ENCODE data around the gene BARHL2. TPM values are rescaled to one million over a fixed set of nuclear protein-coding genes. Genes with fewer than 3 reads are reported as not detected.

The BARHL2 gene
- polyA plus RNA-seq, 2 of the 4 experiments (the other 2 are of a cell fraction), result not detected

DNA sequence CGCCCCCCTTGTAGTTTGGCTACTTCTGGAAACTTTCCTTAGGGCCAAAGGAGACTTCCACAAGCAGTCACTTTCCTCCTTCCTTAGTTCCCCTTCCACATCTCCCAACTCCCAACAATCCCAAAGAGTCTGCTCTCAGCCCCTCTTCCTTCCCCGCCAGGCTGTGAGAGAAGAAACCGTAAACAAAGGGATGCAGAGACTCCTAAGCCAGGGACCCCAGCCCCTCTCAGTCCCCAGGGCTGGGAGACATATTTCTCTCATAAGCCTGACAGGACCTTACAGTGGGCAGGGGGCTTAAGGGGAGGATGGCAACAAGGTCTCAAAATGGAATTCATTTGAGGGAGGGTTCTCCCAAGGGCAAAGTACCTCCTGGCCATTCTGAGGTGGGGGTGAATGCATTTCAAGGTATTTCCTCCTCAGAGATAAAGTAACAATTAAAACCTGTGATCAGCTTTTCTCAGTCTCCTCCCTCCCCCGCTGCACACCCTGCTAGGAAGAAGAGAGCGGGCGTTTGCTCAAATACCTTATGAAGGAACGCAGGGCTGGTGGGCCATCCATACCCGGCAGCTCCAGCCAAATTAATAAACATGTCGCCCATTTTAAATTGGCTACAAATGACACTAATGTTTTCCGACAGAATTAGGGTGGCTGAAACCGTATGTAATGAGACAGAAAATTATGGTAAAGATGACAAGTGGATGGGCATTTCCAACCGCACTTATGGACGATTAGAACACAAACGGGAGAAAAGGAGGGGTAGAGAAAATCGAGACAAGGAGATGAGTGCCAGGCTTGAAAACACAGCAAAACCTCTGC, 4.0 kb downstream of the BARHL2 start:
- ATAC-seq (no peak), FAIRE-seq (no peak), DNase-seq (ENCODE audit: low read depth in 1 of 2, low spot score in 1 of 2) (no peak)
- POLR2A ChIA-PET, result no interaction called here
- Histone ChIP-seq H3K27ac (no peak overlapping the region), H3K4me1 (no peaks in the 10 kb centered on the region), H3K4me2 (no peak overlapping the region), H3K9me3 (no peaks in the 10 kb centered on the region), H3K4me3 (no peak overlapping the region)
- 40% methylated on average over 15 of the region's 15 CpGs for WGBS (ENCODE audit: missing lambda C conversion rate)
- CTCF ChIA-PET, result no interaction called here
- TF ChIP-seq GATA3 (IDR thresholded peaks at IDR 0.05; ENCODE audit: borderline replicate concordance), result no peak
- TF ChIP-seq HOXA7 (CRISPR knock-in tag; IDR thresholded peaks at IDR 0.05), result no peak
- no peak for TF ChIP-seq ZC3H11A (IDR thresholded peaks at IDR 0.05)
- no peak for TF ChIP-seq POLR2A (IDR thresholded peaks at IDR 0.05; ENCODE audit: low read length)
- no peak for TF ChIP-seq CBX2 (IDR thresholded peaks at IDR 0.05; ENCODE audit: borderline replicate concordance, low read depth)
- TF ChIP-seq JUN (IDR thresholded peaks at IDR 0.05), result no peak
- TF ChIP-seq SREBF2 (IDR thresholded peaks at IDR 0.05), result no peak
- no peak for TF ChIP-seq MYC (IDR thresholded peaks at IDR 0.05; ENCODE audit: borderline replicate concordance, low read length)
- TF ChIP-seq, protein P1, sequence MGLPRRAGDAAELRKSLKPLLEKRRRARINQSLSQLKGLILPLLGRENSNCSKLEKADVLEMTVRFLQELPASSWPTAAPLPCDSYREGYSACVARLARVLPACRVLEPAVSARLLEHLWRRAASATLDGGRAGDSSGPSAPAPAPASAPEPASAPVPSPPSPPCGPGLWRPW (IDR thresholded peaks at IDR 0.05), result no peak
- no peak for TF ChIP-seq RAD21 (conservative IDR thresholded peaks at IDR 0.05 in 1 of 2, IDR thresholded peaks at IDR 0.05 in 1 of 2)
- TF ChIP-seq ESRRA (IDR thresholded peaks at IDR 0.05; ENCODE audit: borderline replicate concordance, low read length), result no peak
- TF ChIP-seq RFX5 (IDR thresholded peaks at IDR 0.05), result no peak
- TF ChIP-seq BHLHE40 (IDR thresholded peaks at IDR 0.05; ENCODE audit: low read depth, low read length), result no peak
- TF ChIP-seq, protein P2, sequence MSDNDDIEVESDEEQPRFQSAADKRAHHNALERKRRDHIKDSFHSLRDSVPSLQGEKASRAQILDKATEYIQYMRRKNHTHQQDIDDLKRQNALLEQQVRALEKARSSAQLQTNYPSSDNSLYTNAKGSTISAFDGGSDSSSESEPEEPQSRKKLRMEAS (IDR thresholded peaks at IDR 0.05), result no peak
- no peak for TF ChIP-seq FOSB (CRISPR knock-in tag; IDR thresholded peaks at IDR 0.05)
- TF ChIP-seq MAZ (IDR thresholded peaks at IDR 0.05; ENCODE audit: borderline replicate concordance, low read depth, low read length), result no peak
- no peak for TF ChIP-seq TP53 (CRISPR knock-in tag; IDR thresholded peaks at IDR 0.05)

DNA sequence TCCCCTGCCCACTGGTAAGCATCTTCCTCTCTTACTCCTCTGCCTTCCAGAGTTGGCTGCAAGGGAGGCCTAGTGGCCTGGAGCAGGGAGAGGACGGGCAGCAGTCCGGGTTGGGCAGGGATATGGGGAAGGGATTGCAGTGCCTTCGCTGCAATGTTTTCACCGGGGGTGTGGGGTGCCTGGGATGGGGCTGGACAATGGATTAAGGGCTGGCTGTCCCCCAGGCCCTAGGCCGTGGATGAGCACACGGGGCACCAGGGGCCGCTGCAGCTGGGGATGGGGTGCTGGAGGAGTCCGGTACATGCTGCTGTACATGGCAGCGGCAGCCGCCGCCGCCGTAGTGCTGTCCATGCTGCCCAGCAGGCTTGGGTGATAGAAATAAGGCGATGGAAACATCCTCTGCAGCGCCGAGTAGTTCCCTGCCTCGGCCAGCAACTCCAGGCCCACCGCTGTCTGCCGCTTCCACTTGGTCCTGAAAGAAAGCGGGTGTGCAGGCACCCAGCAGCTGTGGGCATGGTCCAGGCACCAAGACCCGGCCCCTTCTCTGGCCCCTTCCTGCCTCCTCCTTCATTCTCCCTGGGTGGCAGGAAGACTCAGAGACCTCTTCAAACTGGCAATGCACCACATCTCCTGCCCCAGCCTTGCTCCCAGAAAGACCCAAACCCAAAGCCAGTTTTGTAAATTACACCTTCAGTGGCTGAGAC, 4.8 kb downstream of the BARHL2 start:
- CTCF ChIA-PET, result no interaction called here
- Histone ChIP-seq H3K4me2 (no peak overlapping the region), H3K27ac (no peak overlapping the region), H3K4me1 (no peaks in the 10 kb centered on the region), H3K9me3 (no peaks in the 10 kb centered on the region), H3K4me3 (no peak overlapping the region)
- no peak for FAIRE-seq
- WGBS (ENCODE audit: missing lambda C conversion rate), result 45% methylated on average over 7 of the region's 21 CpGs
- no peak for DNase-seq (ENCODE audit: low read depth in 1 of 2, low spot score in 1 of 2)
- POLR2A ChIA-PET, result no interaction called here
- TF ChIP-seq, protein P1 (IDR thresholded peaks at IDR 0.05), result no peak
- TF ChIP-seq HOXB5 (CRISPR knock-in tag; IDR thresholded peaks at IDR 0.05) (no peak), JUNB (IDR thresholded peaks at IDR 0.05) (no peak), SMC3 (IDR thresholded peaks at IDR 0.05) (no peak), RARB (CRISPR knock-in tag; IDR thresholded peaks at IDR 0.05) (no peak), HEYL (CRISPR knock-in tag; IDR thresholded peaks at IDR 0.05) (no peak)
- TF ChIP-seq, protein P2 (IDR thresholded peaks at IDR 0.05), result no peak
- TF ChIP-seq, protein P3, sequence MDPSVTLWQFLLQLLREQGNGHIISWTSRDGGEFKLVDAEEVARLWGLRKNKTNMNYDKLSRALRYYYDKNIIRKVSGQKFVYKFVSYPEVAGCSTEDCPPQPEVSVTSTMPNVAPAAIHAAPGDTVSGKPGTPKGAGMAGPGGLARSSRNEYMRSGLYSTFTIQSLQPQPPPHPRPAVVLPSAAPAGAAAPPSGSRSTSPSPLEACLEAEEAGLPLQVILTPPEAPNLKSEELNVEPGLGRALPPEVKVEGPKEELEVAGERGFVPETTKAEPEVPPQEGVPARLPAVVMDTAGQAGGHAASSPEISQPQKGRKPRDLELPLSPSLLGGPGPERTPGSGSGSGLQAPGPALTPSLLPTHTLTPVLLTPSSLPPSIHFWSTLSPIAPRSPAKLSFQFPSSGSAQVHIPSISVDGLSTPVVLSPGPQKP (IDR thresholded peaks at IDR 0.05; ENCODE audit: low read depth, low read length), result no peak
- no peak for ATAC-seq

All from A549 (cell line).